ENCODE measurements around the gene MOCS1.

DNA sequence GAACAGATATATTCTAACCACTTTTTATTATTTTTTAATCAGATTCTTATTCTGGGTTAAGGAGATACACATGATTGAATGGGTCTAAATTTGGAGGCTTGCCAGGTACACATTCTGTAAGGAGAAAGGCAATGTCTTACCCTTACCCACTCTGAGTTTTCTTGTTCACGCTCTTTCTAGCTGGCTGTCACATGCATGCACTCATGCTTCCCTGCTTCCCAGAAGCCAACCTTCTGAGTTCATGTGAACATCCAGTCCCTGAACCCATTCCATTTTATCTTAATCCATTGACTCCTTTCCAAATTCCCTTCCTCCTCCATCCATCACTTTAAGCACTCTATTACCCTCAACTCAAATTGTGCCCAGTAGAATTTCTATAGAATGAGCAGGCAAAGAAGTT, 17.5 kb upstream of the MOCS1 start:
- TF ChIP-seq CTCF (IDR thresholded peaks at IDR 0.05; ENCODE audit: low read depth, low read length): no peak
- TF ChIP-seq EZH2phosphoT487 (IDR thresholded peaks at IDR 0.05; ENCODE audit: low read depth): no peak

Measured in OCI-LY3 (cell line).